Tibial artery (tissue), 4 donors: Measurements from ENCODE around the gene ZFPL1.
A peak's percentile ranks its signal among the peaks of the same experiment; 100 is the strongest.

Experiments used
- DNase-seq, 2 donors: peaks; one replicate each; pipeline ENCODE4 v3.0.0-alpha.2; 2019
- H3K27ac ChIP-seq, 2 donors: fragments of 200-600 bp; sonication (generic) in 1 of 2; 1 replicate in 1 of 2; 2 replicates in 1 of 2; pipeline ENCODE4 v1.5.1; 2018 to 2019; ENCODE audit warnings: mild to moderate bottlenecking in 1 of 2
- H3K27me3 ChIP-seq, 2 donors: fragments of 200-600 bp; sonication (generic) in 1 of 2; one replicate each; pipeline versions ENCODE4 v1.5.1 to v1.6.0; 2016 to 2019
- H3K36me3 ChIP-seq, 3 donors: fragments of 200-600 bp; sonication (generic) in 2 of 3; one replicate each; pipeline ENCODE4 v1.5.1; 2016 to 2019; ENCODE audit warnings: mild to moderate bottlenecking in 2 of 3
- H3K4me1 ChIP-seq, 4 donors: fragments of 200-600 bp; sonication (generic) in 2 of 4; 1 replicate in 3 of 4; 2 replicates in 1 of 4; pipeline ENCODE4 v1.5.1; 2016 to 2019
- H3K4me3 ChIP-seq, 2 donors: fragments of 200-600 bp; sonication (generic) in 1 of 2; 1 replicate in 1 of 2; 2 replicates in 1 of 2; pipeline ENCODE4 v1.5.1; 2018 to 2019; ENCODE audit warnings: mild to moderate bottlenecking in 2 of 2
- H3K9me3 ChIP-seq, 3 donors: fragments of 200-600 bp; sonication (generic) in 1 of 3; one replicate each; pipeline ENCODE4 v1.5.1; 2016 to 2019
- intact Hi-C: fragments of 100-400 bp; cut with DNase I; formaldehyde crosslinking; loops from one replicate; pipeline ENCODE4 v1.15.0; 2023; ENCODE audit warnings: low total_unique reads
- TF ChIP-seq, protein P1 (sequence below), 2 experiments: fragments of 200-600 bp in 1 of 2; fragments of 450-650 bp in 1 of 2; IDR thresholded peaks; one replicate each; pipeline ENCODE4 v1.5.1; 2017 to 2019; ENCODE audit warnings: antibody characterized with exemption in 2 of 2, mild to moderate bottlenecking in 1 of 2, moderate library complexity in 1 of 2

The ZFPL1 gene

DNA sequence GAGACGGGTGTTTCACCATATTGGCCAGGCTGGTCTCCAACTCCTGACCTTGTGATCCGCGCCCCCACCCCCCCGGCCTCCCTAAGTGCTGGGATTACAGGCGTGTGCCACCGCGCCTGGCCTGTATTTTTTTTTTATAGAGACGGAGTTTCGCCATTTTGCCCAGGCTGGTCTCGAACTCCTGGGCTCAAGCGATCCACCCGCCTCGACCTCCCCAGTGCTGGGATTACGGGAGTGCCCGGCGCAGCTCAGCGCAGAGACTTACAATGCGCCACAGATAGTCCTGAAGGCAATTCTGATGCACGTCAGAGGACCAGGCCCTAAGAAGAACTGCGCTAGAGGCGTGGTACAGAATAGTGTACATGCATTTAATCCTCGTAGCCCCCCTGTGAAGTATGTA lies 11.4 kb downstream of the ZFPL1 start:
- peak overlapping the region; percentile 89 to 93 for H3K27ac ChIP-seq
- H3K4me1 ChIP-seq: peaks cover 0 to 24% (median 14%) of the 10 kb centered on the region in 4 donors
- H3K36me3 ChIP-seq: peaks cover 0 to 13% (median 5%) of the 10 kb centered on the region in 3 donors
- DNase-seq: no peak
- peak overlapping the region in 1 of 2 donors; percentile 97 for H3K4me3 ChIP-seq
- intact Hi-C loops: no loop called here
- no peaks in the 10 kb centered on the region for H3K27me3 ChIP-seq
- TF ChIP-seq, protein P1, sequence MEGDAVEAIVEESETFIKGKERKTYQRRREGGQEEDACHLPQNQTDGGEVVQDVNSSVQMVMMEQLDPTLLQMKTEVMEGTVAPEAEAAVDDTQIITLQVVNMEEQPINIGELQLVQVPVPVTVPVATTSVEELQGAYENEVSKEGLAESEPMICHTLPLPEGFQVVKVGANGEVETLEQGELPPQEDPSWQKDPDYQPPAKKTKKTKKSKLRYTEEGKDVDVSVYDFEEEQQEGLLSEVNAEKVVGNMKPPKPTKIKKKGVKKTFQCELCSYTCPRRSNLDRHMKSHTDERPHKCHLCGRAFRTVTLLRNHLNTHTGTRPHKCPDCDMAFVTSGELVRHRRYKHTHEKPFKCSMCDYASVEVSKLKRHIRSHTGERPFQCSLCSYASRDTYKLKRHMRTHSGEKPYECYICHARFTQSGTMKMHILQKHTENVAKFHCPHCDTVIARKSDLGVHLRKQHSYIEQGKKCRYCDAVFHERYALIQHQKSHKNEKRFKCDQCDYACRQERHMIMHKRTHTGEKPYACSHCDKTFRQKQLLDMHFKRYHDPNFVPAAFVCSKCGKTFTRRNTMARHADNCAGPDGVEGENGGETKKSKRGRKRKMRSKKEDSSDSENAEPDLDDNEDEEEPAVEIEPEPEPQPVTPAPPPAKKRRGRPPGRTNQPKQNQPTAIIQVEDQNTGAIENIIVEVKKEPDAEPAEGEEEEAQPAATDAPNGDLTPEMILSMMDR (IDR thresholded peaks at IDR 0.05): no peak
- no peaks in the 10 kb centered on the region for H3K9me3 ChIP-seq

DNA sequence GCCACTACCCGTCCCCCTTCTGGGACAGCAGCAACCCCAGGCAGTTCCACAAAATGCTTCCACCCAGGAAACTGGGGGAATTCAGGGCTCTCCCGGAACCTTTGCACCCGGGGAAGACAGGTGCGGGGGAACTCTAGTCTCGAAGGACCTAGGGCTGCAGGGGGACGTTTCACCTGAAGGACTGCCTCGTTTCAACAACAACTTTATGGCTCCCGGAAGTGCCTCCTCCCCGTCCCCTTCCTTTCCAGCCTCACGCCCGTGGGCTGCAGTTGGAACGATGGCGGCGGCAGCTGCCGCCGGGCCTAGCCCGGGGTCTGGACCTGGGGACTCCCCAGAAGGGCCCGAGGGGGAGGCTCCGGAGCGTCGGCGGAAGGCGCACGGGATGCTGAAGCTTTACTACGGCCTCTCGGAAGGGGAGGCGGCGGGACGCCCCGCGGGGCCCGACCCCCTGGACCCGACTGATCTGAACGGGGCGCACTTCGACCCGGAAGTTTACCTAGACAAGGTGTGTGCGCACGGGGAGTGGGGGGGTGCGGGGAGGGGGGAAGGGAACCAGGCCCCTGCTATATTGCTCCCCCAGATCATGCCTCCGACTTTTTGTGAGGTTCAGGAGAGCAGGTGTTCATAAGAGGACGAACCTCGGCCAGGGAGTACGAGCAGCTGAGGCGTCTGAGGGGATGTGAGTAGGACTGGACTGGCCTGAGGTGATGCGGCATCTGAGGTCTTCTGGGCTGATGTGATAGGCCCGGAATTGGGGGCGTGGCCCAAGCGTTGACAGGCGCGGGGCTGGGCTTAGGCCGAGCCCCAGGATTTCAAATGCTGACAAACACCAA lies 12.2 kb downstream of the ZFPL1 start, which contains the start of gene VPS51:
Gene VPS51 (plus strand): TSS at position 241 of the 833 bp plus-strand sequence. CDS start 37 bp downstream, at position 278.
- intact Hi-C loops: no loop called here
- DNase-seq: peak; percentile 91 to 92
- TF ChIP-seq, protein P1 (IDR thresholded peaks at IDR 0.05): peak in 1 of 2 experiments; percentile 27

DNA sequence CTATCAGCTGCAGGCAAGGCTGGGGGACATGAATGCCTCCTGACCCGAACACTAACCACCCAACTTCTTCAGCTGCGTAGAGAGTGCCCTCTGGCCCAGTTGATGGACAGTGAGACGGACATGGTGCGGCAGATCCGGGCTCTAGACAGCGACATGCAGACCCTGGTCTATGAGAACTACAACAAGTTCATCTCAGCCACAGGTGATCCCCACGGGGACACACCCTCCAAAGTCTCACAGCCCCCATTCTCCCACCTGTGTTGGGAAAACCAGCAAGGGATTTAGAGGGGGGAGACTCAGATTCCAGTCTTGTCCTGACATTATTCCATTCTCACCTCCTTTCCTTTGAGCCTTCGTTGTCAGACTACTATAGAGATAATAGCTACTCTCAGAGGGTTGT lies 12.9 kb downstream of the ZFPL1 start:
- Histone ChIP-seq H3K27ac (peak overlapping the region; percentile 89 to 93), H3K4me1 (peaks cover 0 to 30% (median 20%) of the 10 kb centered on the region in 4 donors), H3K36me3 (peaks cover 0 to 13% (median 5%) of the 10 kb centered on the region in 3 donors), H3K9me3 (no peaks in the 10 kb centered on the region), H3K27me3 (no peaks in the 10 kb centered on the region), H3K4me3 (peak overlapping the region; percentile 81 to 97)
- no peak for DNase-seq
- TF ChIP-seq, protein P1 (IDR thresholded peaks at IDR 0.05): no peak
- intact Hi-C loops: no loop called here

More for the DNA sequence above, 12.2 kb downstream of the ZFPL1 start, which contains the start of gene VPS51:
- H3K27me3 ChIP-seq: no peaks in the 10 kb centered on the region
- H3K36me3 ChIP-seq: peaks cover 0 to 13% (median 5%) of the 10 kb centered on the region in 3 donors
- H3K4me1 ChIP-seq: peaks cover 0 to 24% (median 14%) of the 10 kb centered on the region in 4 donors
- no peaks in the 10 kb centered on the region for H3K9me3 ChIP-seq
- H3K27ac ChIP-seq: peak within 1 kb of the TSS; percentile 89 to 93
- H3K4me3 ChIP-seq: peak within 1 kb of the TSS; percentile 81 to 97

DNA sequence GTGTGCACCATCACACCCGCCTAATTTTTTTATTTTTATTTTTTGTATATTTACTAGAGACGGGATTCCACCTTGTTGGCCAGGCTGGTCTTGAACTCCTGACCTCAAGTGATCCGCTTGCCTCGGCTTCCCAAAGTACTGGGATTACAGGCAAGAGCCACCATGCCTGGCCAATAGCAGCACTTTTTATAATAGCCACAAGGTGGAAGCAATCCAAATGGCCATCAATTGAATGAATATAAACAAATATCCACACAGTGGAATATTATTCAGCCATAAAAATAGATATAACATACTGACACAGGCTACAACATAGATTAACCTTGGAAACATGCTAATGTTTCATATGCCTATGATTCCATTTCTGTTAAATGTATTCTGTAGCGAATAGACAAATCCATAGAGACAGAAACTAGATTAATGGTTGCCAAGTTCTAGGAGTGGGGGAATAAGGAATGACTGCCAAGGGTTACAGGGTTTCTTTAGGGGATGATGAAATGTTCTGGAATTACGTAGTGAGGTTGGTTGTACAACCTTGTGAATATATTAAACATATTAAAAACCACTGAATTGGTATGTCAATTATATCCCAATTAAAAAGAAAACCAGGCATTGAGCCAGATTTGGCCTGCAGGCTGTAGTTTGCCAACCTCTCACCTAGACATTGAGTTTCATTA lies 16.8 kb downstream of the ZFPL1 start:
- H3K4me1 ChIP-seq: peaks cover 0 to 39% (median 30%) of the 10 kb centered on the region in 4 donors
- no peak overlapping the region for H3K4me3 ChIP-seq
- H3K27ac ChIP-seq: no peak overlapping the region
- H3K9me3 ChIP-seq: no peaks in the 10 kb centered on the region
- DNase-seq: no peak
- peaks cover 5 to 13% (median 9%) of the 10 kb centered on the region in 3 donors for H3K36me3 ChIP-seq
- H3K27me3 ChIP-seq: no peaks in the 10 kb centered on the region
- intact Hi-C loops: no loop called here
- TF ChIP-seq, protein P1 (IDR thresholded peaks at IDR 0.05): no peak

DNA sequence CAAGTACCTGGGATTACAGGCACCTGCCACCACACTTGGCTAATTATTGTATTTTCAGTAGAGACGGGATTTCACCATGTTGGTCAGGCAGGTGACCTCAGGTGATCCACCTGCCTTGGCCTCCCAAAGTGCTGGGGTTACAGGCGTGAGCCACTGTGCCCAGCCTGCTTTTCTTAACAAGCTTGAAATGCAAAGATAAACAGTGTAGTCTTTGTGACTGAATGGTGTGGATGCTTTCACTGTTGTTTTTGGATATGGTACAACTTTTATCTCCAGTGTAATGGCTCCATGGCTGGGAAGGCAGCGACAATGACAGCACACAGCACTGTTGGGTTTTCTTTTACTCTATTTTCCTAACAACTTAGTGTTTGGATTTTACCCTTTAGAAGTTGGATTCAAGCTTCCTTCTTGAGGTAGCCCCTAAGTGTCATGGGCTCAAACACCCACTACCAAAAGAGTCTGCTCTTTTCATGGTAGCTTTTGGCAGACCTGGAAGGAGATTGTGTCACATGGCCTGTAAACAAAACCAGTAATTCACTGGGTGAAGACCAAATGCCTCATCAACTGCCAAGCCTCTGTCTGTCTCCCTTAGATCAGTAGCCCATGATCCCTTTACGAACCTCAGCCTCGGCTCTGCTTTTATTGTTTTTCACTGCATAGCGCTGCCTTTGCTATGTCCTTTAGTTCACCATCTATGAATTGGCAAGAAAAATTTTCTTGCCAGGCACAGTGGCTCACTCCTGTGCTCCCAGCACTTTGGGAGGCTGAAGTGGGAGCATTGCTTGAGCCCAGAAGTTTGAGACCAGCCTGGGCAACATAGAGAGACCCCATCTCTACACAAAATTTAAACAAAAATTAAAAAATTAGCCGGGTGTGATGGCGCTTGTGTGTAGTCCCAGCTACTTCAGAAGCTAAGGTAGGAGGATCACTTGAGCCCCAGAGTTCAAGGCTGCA lies 18.4 kb downstream of the ZFPL1 start:
- peaks cover 0 to 30% (median 21%) of the 10 kb centered on the region in 4 donors for H3K4me1 ChIP-seq
- H3K9me3 ChIP-seq: no peaks in the 10 kb centered on the region
- H3K27me3 ChIP-seq: no peaks in the 10 kb centered on the region
- H3K4me3 ChIP-seq: no peak overlapping the region
- TF ChIP-seq, protein P1 (IDR thresholded peaks at IDR 0.05): no peak
- H3K27ac ChIP-seq: peak overlapping the region in 1 of 2 donors; percentile 55
- peaks cover 5 to 19% (median 16%) of the 10 kb centered on the region in 3 donors for H3K36me3 ChIP-seq
- no peak for DNase-seq
- intact Hi-C loops: no loop called here
